ENCODE results near the gene DKKL1. TPM values are rescaled to one million over a fixed set of nuclear protein-coding genes. Genes with fewer than 3 reads are reported as not detected.
"Not testable (repeated sequence)": the region's sequence is repeated elsewhere in the genome, so short reads cannot be mapped to it uniquely, and the experiment has no call there.

Gene DKKL1
- polyA plus RNA-seq, 1 donor: 0.91 TPM

- Histone ChIP-seq H3K36me3 (ENCODE audit: control insufficient read depth, insufficient read depth, low read length) (no peaks in the 10 kb centered on the region), H3K27me3 (ENCODE audit: control insufficient read depth, insufficient read depth, low read length) (peaks cover 54% of the 10 kb centered on the region), H3K4me1 (ENCODE audit: control insufficient read depth, insufficient read depth, low read length) (peaks cover 5% of the 10 kb centered on the region), H3K9me3 (ENCODE audit: control insufficient read depth, low read depth, low read length) (peaks cover 9% of the 10 kb centered on the region), H3K4me3 (ENCODE audit: low read length) (no peak overlapping the region), H3K27ac (ENCODE audit: low read length) (no peak overlapping the region)
- DNase-seq: no peak
- no CpG with 5 or more reads among the region's 27 CpGs for WGBS (ENCODE audit: insufficient coverage, low lambda C conversion rate)
These were observed 533 bp downstream of the DKKL1 start for GRCh38 chr19:49364083-49364737.

- Histone ChIP-seq H3K4me1 (ENCODE audit: control insufficient read depth, insufficient read depth, low read length) (peaks cover 5% of the 10 kb centered on the region), H3K4me3 (ENCODE audit: low read length) (no peak overlapping the region), H3K27me3 (ENCODE audit: control insufficient read depth, insufficient read depth, low read length) (peaks cover 46% of the 10 kb centered on the region), H3K36me3 (ENCODE audit: control insufficient read depth, insufficient read depth, low read length) (no peaks in the 10 kb centered on the region), H3K27ac (ENCODE audit: low read length) (no peak overlapping the region), H3K9me3 (ENCODE audit: control insufficient read depth, low read depth, low read length) (peaks cover 13% of the 10 kb centered on the region)
- DNase-seq: no peak
These were observed 2.4 kb downstream of the DKKL1 start for GRCh38 chr19:49366110-49366509.

GRCh38 chr19:49368711-49369358 lies 5.2 kb downstream of the DKKL1 start:
- peaks cover 5% of the 10 kb centered on the region for H3K9me3 ChIP-seq (ENCODE audit: control insufficient read depth, low read depth, low read length)
- WGBS (ENCODE audit: insufficient coverage, low lambda C conversion rate): no CpG with 5 or more reads among the region's 5 CpGs
- H3K4me3 ChIP-seq (ENCODE audit: low read length): no peak overlapping the region
- H3K4me1 ChIP-seq (ENCODE audit: control insufficient read depth, insufficient read depth, low read length): no peaks in the 10 kb centered on the region
- no peaks in the 10 kb centered on the region for H3K36me3 ChIP-seq (ENCODE audit: control insufficient read depth, insufficient read depth, low read length)
- DNase-seq: no peak
- peaks cover 19% of the 10 kb centered on the region for H3K27me3 ChIP-seq (ENCODE audit: control insufficient read depth, insufficient read depth, low read length)
- no peak overlapping the region for H3K27ac ChIP-seq (ENCODE audit: low read length)

- Histone ChIP-seq H3K27me3 (ENCODE audit: control insufficient read depth, insufficient read depth, low read length) (peaks cover under 1% of the 10 kb centered on the region), H3K36me3 (ENCODE audit: control insufficient read depth, insufficient read depth, low read length) (no peaks in the 10 kb centered on the region), H3K4me3 (ENCODE audit: low read length) (no peak overlapping the region), H3K9me3 (ENCODE audit: control insufficient read depth, low read depth, low read length) (peaks cover 5% of the 10 kb centered on the region), H3K27ac (ENCODE audit: low read length) (no peak overlapping the region), H3K4me1 (ENCODE audit: control insufficient read depth, insufficient read depth, low read length) (no peaks in the 10 kb centered on the region)
- WGBS (ENCODE audit: insufficient coverage, low lambda C conversion rate): 98% methylated on average over 3 of the region's 3 CpGs
- no peak for DNase-seq
These were observed 7.5 kb downstream of the DKKL1 start for GRCh38 chr19:49371184-49371583.

- H3K27ac ChIP-seq (ENCODE audit: low read length); DNase-seq; H3K9me3 ChIP-seq (ENCODE audit: control insufficient read depth, low read depth, low read length); H3K36me3 ChIP-seq (ENCODE audit: control insufficient read depth, insufficient read depth, low read length); H3K27me3 ChIP-seq (ENCODE audit: control insufficient read depth, insufficient read depth, low read length); H3K4me1 ChIP-seq (ENCODE audit: control insufficient read depth, insufficient read depth, low read length); H3K4me3 ChIP-seq (ENCODE audit: low read length): not testable (repeated sequence)
- WGBS (ENCODE audit: insufficient coverage, low lambda C conversion rate): no CpG with 5 or more reads among the region's 3 CpGs
These were observed 9.5 kb downstream of the DKKL1 start for GRCh38 chr19:49373174-49373573.

- 100% methylated on average over 1 of the region's 16 CpGs for WGBS (ENCODE audit: insufficient coverage, low lambda C conversion rate)
- H3K9me3 ChIP-seq (ENCODE audit: control insufficient read depth, low read depth, low read length): no peaks in the 10 kb centered on the region
- no peak overlapping the region for H3K4me3 ChIP-seq (ENCODE audit: low read length)
- H3K27me3 ChIP-seq (ENCODE audit: control insufficient read depth, insufficient read depth, low read length): no peaks in the 10 kb centered on the region
- DNase-seq: no peak
- no peaks in the 10 kb centered on the region for H3K4me1 ChIP-seq (ENCODE audit: control insufficient read depth, insufficient read depth, low read length)
- H3K27ac ChIP-seq (ENCODE audit: low read length): no peak overlapping the region
- no peaks in the 10 kb centered on the region for H3K36me3 ChIP-seq (ENCODE audit: control insufficient read depth, insufficient read depth, low read length)
These were observed 11.2 kb downstream of the DKKL1 start for GRCh38 chr19:49374665-49375434.

- WGBS (ENCODE audit: insufficient coverage, low lambda C conversion rate): 100% methylated on average over 1 of the region's 3 CpGs
- H3K4me3 ChIP-seq (ENCODE audit: low read length): no peak overlapping the region
- H3K27ac ChIP-seq (ENCODE audit: low read length): no peak overlapping the region
- no peaks in the 10 kb centered on the region for H3K27me3 ChIP-seq (ENCODE audit: control insufficient read depth, insufficient read depth, low read length)
- no peaks in the 10 kb centered on the region for H3K4me1 ChIP-seq (ENCODE audit: control insufficient read depth, insufficient read depth, low read length)
- DNase-seq: no peak
- H3K9me3 ChIP-seq (ENCODE audit: control insufficient read depth, low read depth, low read length): peaks cover 4% of the 10 kb centered on the region
- H3K36me3 ChIP-seq (ENCODE audit: control insufficient read depth, insufficient read depth, low read length): no peaks in the 10 kb centered on the region
These were observed 14.8 kb downstream of the DKKL1 start for GRCh38 chr19:49378512-49378911.

GRCh38 chr19:49380391-49380790 lies 16.7 kb downstream of the DKKL1 start:
- no peak for DNase-seq
- Histone ChIP-seq H3K27me3 (ENCODE audit: control insufficient read depth, insufficient read depth, low read length) (no peaks in the 10 kb centered on the region), H3K36me3 (ENCODE audit: control insufficient read depth, insufficient read depth, low read length) (no peaks in the 10 kb centered on the region), H3K27ac (ENCODE audit: low read length) (no peak overlapping the region), H3K4me1 (ENCODE audit: control insufficient read depth, insufficient read depth, low read length) (no peaks in the 10 kb centered on the region), H3K9me3 (ENCODE audit: control insufficient read depth, low read depth, low read length) (peaks cover 4% of the 10 kb centered on the region), H3K4me3 (ENCODE audit: low read length) (no peak overlapping the region)
- WGBS (ENCODE audit: insufficient coverage, low lambda C conversion rate): no CpG with 5 or more reads among the region's 3 CpGs

- Histone ChIP-seq H3K9me3 (ENCODE audit: control insufficient read depth, low read depth, low read length) (peaks cover 4% of the 10 kb centered on the region), H3K27ac (ENCODE audit: low read length) (no peak overlapping the region), H3K4me1 (ENCODE audit: control insufficient read depth, insufficient read depth, low read length) (no peaks in the 10 kb centered on the region), H3K27me3 (ENCODE audit: control insufficient read depth, insufficient read depth, low read length) (no peaks in the 10 kb centered on the region), H3K36me3 (ENCODE audit: control insufficient read depth, insufficient read depth, low read length) (no peaks in the 10 kb centered on the region), H3K4me3 (ENCODE audit: low read length) (no peak overlapping the region)
- DNase-seq: no peak
- 92% methylated on average over 3 of the region's 5 CpGs for WGBS (ENCODE audit: insufficient coverage, low lambda C conversion rate)
These were observed 19.0 kb downstream of the DKKL1 start for GRCh38 chr19:49382639-49383038.

- no peaks in the 10 kb centered on the region for H3K36me3 ChIP-seq (ENCODE audit: control insufficient read depth, insufficient read depth, low read length)
- H3K4me1 ChIP-seq (ENCODE audit: control insufficient read depth, insufficient read depth, low read length): no peaks in the 10 kb centered on the region
- H3K27ac ChIP-seq (ENCODE audit: low read length): no peak overlapping the region
- H3K27me3 ChIP-seq (ENCODE audit: control insufficient read depth, insufficient read depth, low read length): no peaks in the 10 kb centered on the region
- H3K4me3 ChIP-seq (ENCODE audit: low read length): no peak overlapping the region
- no peak for DNase-seq
- WGBS (ENCODE audit: insufficient coverage, low lambda C conversion rate): no CpG with 5 or more reads among the region's 1 CpG
- peaks cover 8% of the 10 kb centered on the region for H3K9me3 ChIP-seq (ENCODE audit: control insufficient read depth, low read depth, low read length)
These were observed 19.9 kb downstream of the DKKL1 start for GRCh38 chr19:49383599-49383998.
